H9 (cell line): Measurements from ENCODE around the gene CCDC60. TPM values are rescaled to one million over a fixed set of nuclear protein-coding genes. Genes with fewer than 3 reads are reported as not detected.

ENCODE experiments used
- DNase-seq: peaks from one replicate; pipeline ENCODE4 v3.0.0-alpha.2; 2017
- H2AFZ ChIP-seq: one replicate; pipeline ENCODE4 v1.6.1; 2013; ENCODE audit warnings: mild to moderate bottlenecking, low read length, control low read depth, moderate library complexity
- H2AK5ac ChIP-seq: 2 replicates; pipeline ENCODE4 v1.6.1; 2013; ENCODE audit warnings: low read length, control low read depth, mixed read lengths; ENCODE audit not compliant: insufficient read length
- H2BK120ac ChIP-seq: one replicate; pipeline ENCODE4 v1.6.1; 2013; ENCODE audit warnings: low read depth, mild to moderate bottlenecking, low read length, control low read depth, inconsistent platforms; ENCODE audit not compliant: poor library complexity, severe bottlenecking
- H2BK12ac ChIP-seq: 2 replicates; pipeline ENCODE4 v1.6.1; 2013; ENCODE audit warnings: low read length, control low read depth, mixed read lengths, low read depth; ENCODE audit not compliant: insufficient read length
- H2BK15ac ChIP-seq: 2 replicates; pipeline ENCODE4 v1.6.1; 2013; ENCODE audit warnings: low read depth, low read length, control low read depth
- H2BK20ac ChIP-seq: one replicate; pipeline ENCODE4 v1.6.1; 2013; ENCODE audit warnings: low read depth, mild to moderate bottlenecking, low read length, control low read depth, inconsistent platforms; ENCODE audit not compliant: poor library complexity, severe bottlenecking
- H2BK5ac ChIP-seq: 2 replicates; pipeline ENCODE4 v1.6.1; 2013; ENCODE audit warnings: low read length, control low read depth, mixed read lengths; ENCODE audit not compliant: insufficient read length
- H3K14ac ChIP-seq: 2 replicates; pipeline ENCODE4 v1.6.1; 2013; ENCODE audit warnings: low read length, control low read depth; ENCODE audit not compliant: insufficient read depth
- H3K18ac ChIP-seq: 2 replicates; pipeline ENCODE4 v1.6.1; 2013; ENCODE audit warnings: low read depth, mild to moderate bottlenecking, mixed read lengths, low read length, control low read depth; ENCODE audit not compliant: insufficient read length
- H3K23ac ChIP-seq: 2 replicates; pipeline ENCODE4 v1.6.1; 2013; ENCODE audit warnings: low read length, control low read depth, mixed read lengths, low read depth; ENCODE audit not compliant: insufficient read length
- H3K23me2 ChIP-seq: 2 replicates; pipeline ENCODE4 v1.6.1; 2013; ENCODE audit warnings: low read depth, mild to moderate bottlenecking, mixed read lengths, low read length, control low read depth; ENCODE audit not compliant: insufficient read length, poor library complexity, severe bottlenecking
- H3K27ac ChIP-seq: 2 replicates; pipeline ENCODE4 v1.5.1; 2013; ENCODE audit warnings: low read length, control low read depth, mixed read lengths, low read depth; ENCODE audit not compliant: insufficient read length
- H3K27me3 ChIP-seq: 2 replicates; pipeline ENCODE4 v1.6.1; 2013; ENCODE audit warnings: low read length, control low read depth, inconsistent platforms; ENCODE audit not compliant: insufficient read depth
- H3K4ac ChIP-seq: 2 replicates; pipeline ENCODE4 v1.6.1; 2013; ENCODE audit warnings: low read depth, mild to moderate bottlenecking, control low read depth, inconsistent platforms, low read length, moderate library complexity
- H3K4me1 ChIP-seq: 2 replicates; pipeline ENCODE4 v1.6.1; 2013; ENCODE audit warnings: low read length, control low read depth, inconsistent platforms; ENCODE audit not compliant: insufficient read depth
- H3K4me2 ChIP-seq: 2 replicates; pipeline ENCODE4 v1.6.1; 2013; ENCODE audit warnings: low read length, control low read depth, mixed read lengths; ENCODE audit not compliant: insufficient read length, insufficient read depth
- H3K56ac ChIP-seq: 2 replicates; pipeline ENCODE4 v1.6.1; 2013; ENCODE audit warnings: low read depth, mild to moderate bottlenecking, mixed read lengths, low read length, control low read depth; ENCODE audit not compliant: insufficient read length
- H3K79me1 ChIP-seq: 2 replicates; pipeline ENCODE4 v1.6.1; 2013; ENCODE audit warnings: low read depth, mild to moderate bottlenecking, moderate library complexity, low read length, control low read depth, inconsistent platforms; ENCODE audit not compliant: insufficient read depth, poor library complexity, severe bottlenecking
- H3K79me2 ChIP-seq: 2 replicates; pipeline ENCODE4 v1.6.1; 2013; ENCODE audit warnings: low read length, control low read depth, inconsistent platforms; ENCODE audit not compliant: insufficient read depth
- H3K9ac ChIP-seq: 2 replicates; pipeline ENCODE4 v1.6.1; 2013; ENCODE audit warnings: low read length, control low read depth, mixed read lengths; ENCODE audit not compliant: insufficient read length; ENCODE audit errors: extremely low read depth
- H3K9me3 ChIP-seq: one replicate; pipeline ENCODE4 v1.6.1; 2013; ENCODE audit warnings: low read depth, low read length, inconsistent platforms; ENCODE audit not compliant: control insufficient read depth
- H3T11ph ChIP-seq: one replicate; pipeline ENCODE4 v1.6.1; 2013; ENCODE audit warnings: mild to moderate bottlenecking, low read length, control low read depth, inconsistent platforms
- H4K20me1 ChIP-seq: one replicate; pipeline ENCODE4 v1.6.1; 2013; ENCODE audit not compliant: control insufficient read depth, insufficient read length, insufficient read depth
- H4K5ac ChIP-seq: 2 replicates; pipeline ENCODE4 v1.6.1; 2013; ENCODE audit warnings: low read depth, mild to moderate bottlenecking, mixed read lengths, low read length, control low read depth; ENCODE audit not compliant: insufficient read length
- H4K8ac ChIP-seq: replicated peaks from 2 replicates; pipeline ENCODE4 v1.6.1; 2013; ENCODE audit warnings: low read length, control low read depth, mixed read lengths, low read depth; ENCODE audit not compliant: insufficient read length
- H4K91ac ChIP-seq: 2 replicates; pipeline ENCODE4 v1.6.1; 2013; ENCODE audit warnings: low read depth, mild to moderate bottlenecking, moderate library complexity, mixed read lengths, low read length, control low read depth; ENCODE audit not compliant: insufficient read length
- H3K27ac Mint-ChIP-seq, 3 experiments: 2 replicates in 2 of 3; 3 replicates in 1 of 3; pipeline ENCODE4 v1.8.0; 2020 to 2021; ENCODE audit warnings: mixed read lengths in 3 of 3, mild to moderate bottlenecking in 1 of 3, moderate library complexity in 1 of 3
- H3K27me3 Mint-ChIP-seq: 2 replicates; pipeline ENCODE4 v1.8.0; 2021; ENCODE audit warnings: low read depth, mild to moderate bottlenecking, moderate library complexity, mixed read lengths
- H3K36me3 Mint-ChIP-seq, 3 experiments: 2 replicates in 2 of 3; 3 replicates in 1 of 3; pipeline ENCODE4 v1.8.0; 2020 to 2021; ENCODE audit warnings: low read depth in 3 of 3, mixed read lengths in 3 of 3; ENCODE audit not compliant: insufficient read depth in 1 of 3
- H3K4me1 Mint-ChIP-seq, 2 experiments: 2 replicates each; pipeline ENCODE4 v1.8.0; 2020; ENCODE audit warnings: mixed read lengths in 2 of 2
- H3K4me3 Mint-ChIP-seq, 2 experiments: 2 replicates in 1 of 2; 3 replicates in 1 of 2; pipeline ENCODE4 v1.8.0; 2020 to 2021; ENCODE audit warnings: mild to moderate bottlenecking in 2 of 2, mixed read lengths in 2 of 2, moderate library complexity in 1 of 2
- H3K9me3 Mint-ChIP-seq, 2 experiments: 2 replicates in 1 of 2; 3 replicates in 1 of 2; pipeline ENCODE4 v1.8.0; 2020; ENCODE audit warnings: mild to moderate bottlenecking in 2 of 2, mixed read lengths in 2 of 2, moderate library complexity in 1 of 2
- WGBS: extraction: QIAGEN DNeasy Blood & Tissue Kit; methylation state at CpG from one replicate; pipeline ENCODE4 v1.1.7; 2013; ENCODE audit warnings: missing lambda C conversion rate, low lambda C conversion rate, mixed read lengths; ENCODE audit not compliant: insufficient read length; ENCODE audit errors: extremely low coverage; 5-methylcytosine and 5-hydroxymethylcytosine counted together
- total RNA-seq: library from RNA; stranded (reverse); gene quantifications from 2 replicates; pipeline ENCODE4 v1.2.1, GENCODE V29; 2021
- TF ChIP-seq, protein P1 (sequence below): fragments of 200-600 bp; sonication (generic); conservative IDR thresholded peaks from 3 replicates; pipeline ENCODE4 v1.8.0; 2021; ENCODE audit warnings: antibody characterized with exemption, mild to moderate bottlenecking

CCDC60 gene
- total RNA-seq, 1 experiment from 2014 or later: 0.44 TPM

GRCh38 chr12:119505001-119505400 is 170.5 kb downstream of the CCDC60 start:
- Histone ChIP-seq H3K56ac (no peak overlapping the region), H3T11ph (no peak overlapping the region), H3K4me1 (no peaks in the 10 kb centered on the region), H3K4me2 (no peak overlapping the region), H2BK5ac (no peak overlapping the region), H4K5ac (no peak overlapping the region), H2AFZ (no peak overlapping the region), H4K91ac (no peak overlapping the region), H2BK15ac (no peak overlapping the region), H3K23ac (no peak overlapping the region), H4K8ac (no peak overlapping the region), H3K27ac (no peak overlapping the region), H3K18ac (no peak overlapping the region), H2AK5ac (no peak overlapping the region), H2BK120ac (no peak overlapping the region), H2BK12ac (no peak overlapping the region), H3K14ac (no peak overlapping the region), H3K79me2 (no peaks in the 10 kb centered on the region), H3K23me2 (no peaks in the 10 kb centered on the region), H4K20me1 (no peaks in the 10 kb centered on the region), H3K4ac (no peak overlapping the region), H3K79me1 (no peaks in the 10 kb centered on the region), H2BK20ac (no peak overlapping the region), H3K9me3 (no peaks in the 10 kb centered on the region), H3K9ac (no peak overlapping the region), H3K27me3 (no peaks in the 10 kb centered on the region)
- Mint-ChIP-seq H3K4me3 (no peak overlapping the region), H3K27ac (peak overlapping the region in 1 of 3 experiments; percentile 41; a peak in 2 of 7 replicates), H3K27me3 (peaks cover 7% of the 10 kb centered on the region), H3K4me1 (peaks cover 0 to 9% of the 10 kb centered on the region in 2 experiments; a peak in 2 of 4 replicates), H3K9me3 (no peaks in the 10 kb centered on the region), H3K36me3 (no peaks in the 10 kb centered on the region)
- no peak for DNase-seq
- WGBS: no CpG with 5 or more reads among the region's 6 CpGs
- TF ChIP-seq, protein P1, sequence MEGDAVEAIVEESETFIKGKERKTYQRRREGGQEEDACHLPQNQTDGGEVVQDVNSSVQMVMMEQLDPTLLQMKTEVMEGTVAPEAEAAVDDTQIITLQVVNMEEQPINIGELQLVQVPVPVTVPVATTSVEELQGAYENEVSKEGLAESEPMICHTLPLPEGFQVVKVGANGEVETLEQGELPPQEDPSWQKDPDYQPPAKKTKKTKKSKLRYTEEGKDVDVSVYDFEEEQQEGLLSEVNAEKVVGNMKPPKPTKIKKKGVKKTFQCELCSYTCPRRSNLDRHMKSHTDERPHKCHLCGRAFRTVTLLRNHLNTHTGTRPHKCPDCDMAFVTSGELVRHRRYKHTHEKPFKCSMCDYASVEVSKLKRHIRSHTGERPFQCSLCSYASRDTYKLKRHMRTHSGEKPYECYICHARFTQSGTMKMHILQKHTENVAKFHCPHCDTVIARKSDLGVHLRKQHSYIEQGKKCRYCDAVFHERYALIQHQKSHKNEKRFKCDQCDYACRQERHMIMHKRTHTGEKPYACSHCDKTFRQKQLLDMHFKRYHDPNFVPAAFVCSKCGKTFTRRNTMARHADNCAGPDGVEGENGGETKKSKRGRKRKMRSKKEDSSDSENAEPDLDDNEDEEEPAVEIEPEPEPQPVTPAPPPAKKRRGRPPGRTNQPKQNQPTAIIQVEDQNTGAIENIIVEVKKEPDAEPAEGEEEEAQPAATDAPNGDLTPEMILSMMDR: no peak
